Lung (tissue), 12 donors: ENCODE data around the gene ANKLE1. TPM values are rescaled to one million over a fixed set of nuclear protein-coding genes. Genes with fewer than 3 reads are reported as not detected.

Experiments
- ATAC-seq: fragments of 200-7000 bp; cut with Tn5 transposase; one replicate; pipeline ENCODE4 v1.9.1; 2020; ENCODE audit warnings: moderate number of reproducible peaks; ENCODE audit not compliant: insufficient read depth, low FRiP score
- DNase-seq, 3 donors: peaks; one replicate each; pipeline ENCODE4 v3.0.0-alpha.2; 2013 to 2017
- H3K27ac ChIP-seq, 2 donors: one replicate each; pipeline ENCODE4 v1.5.1; 2013; ENCODE audit warnings: mild to moderate bottlenecking in 2 of 2, moderate library complexity in 2 of 2, control low read depth in 1 of 2, inconsistent platforms in 1 of 2, low read depth in 1 of 2, low read length in 1 of 2
- H3K27me3 ChIP-seq, 3 donors: one replicate each; pipeline ENCODE4 v1.5.1; 2013; ENCODE audit warnings: low read length in 2 of 3; ENCODE audit not compliant: control insufficient read depth in 3 of 3, insufficient read depth in 3 of 3
- H3K36me3 ChIP-seq, 4 donors: one replicate each; pipeline ENCODE4 v1.5.1; 2013; ENCODE audit warnings: low read length in 4 of 4, mild to moderate bottlenecking in 1 of 4, moderate library complexity in 1 of 4; ENCODE audit not compliant: control insufficient read depth in 4 of 4, insufficient read depth in 4 of 4
- H3K4me1 ChIP-seq, 5 donors: one replicate each; pipeline ENCODE4 v1.5.1; 2013; ENCODE audit warnings: low read length in 5 of 5, mild to moderate bottlenecking in 2 of 5, moderate library complexity in 1 of 5; ENCODE audit not compliant: control insufficient read depth in 5 of 5, insufficient read depth in 5 of 5
- H3K4me3 ChIP-seq: one replicate; pipeline ENCODE4 v1.5.1; 2013; ENCODE audit warnings: mild to moderate bottlenecking, control low read depth, moderate library complexity
- H3K9ac ChIP-seq, 2 donors: one replicate each; pipeline ENCODE4 v1.5.1; 2013; ENCODE audit warnings: low read length in 2 of 2, control low read depth in 1 of 2; ENCODE audit not compliant: insufficient read depth in 1 of 2
- H3K9me3 ChIP-seq, 4 donors: one replicate each; pipeline ENCODE4 v1.5.1; 2013; ENCODE audit warnings: low read length in 3 of 4, mild to moderate bottlenecking in 1 of 4, moderate library complexity in 1 of 4; ENCODE audit not compliant: control insufficient read depth in 4 of 4, insufficient read depth in 3 of 4
- WGBS, 2 donors: extraction: QIAGEN DNeasy Blood & Tissue Kit; methylation state at CpG; one replicate each; pipeline ENCODE4 v1.1.7; 2013; 5-methylcytosine and 5-hydroxymethylcytosine counted together
- polyA plus RNA-seq, 2 donors: library from polyadenylated mRNA; stranded (reverse); fragments of 200-250 nt; gene quantifications; one replicate each; pipeline ENCODE4 v1.2.1, GENCODE V29; 2013
- total RNA-seq, 2 donors: library from RNA; depleted of rRNA in 1 of 2; stranded (reverse); fragments of >200 nt in 1 of 2; gene quantifications; one replicate each; pipeline ENCODE4 v1.2.1, GENCODE V29; 2014 to 2021
- TF ChIP-seq, protein P1 (sequence below): IDR thresholded peaks from 2 replicates; pipeline ENCODE4 v1.5.1; 2012; ENCODE audit warnings: mild to moderate bottlenecking; ENCODE audit errors: control extremely low read depth, extremely low read depth
- donor health status: control.
- donor health status: control.
- donor health status: Bipolar disorder and iron deficiency.
- donor health status: healthy.
- donor health status: DM: yes; HTN: yes; CAD: no.

The ANKLE1 gene
- total and polyA plus RNA-seq, 4 donors, result 0.43 to 1.6 (median 1.0) TPM

DNA sequence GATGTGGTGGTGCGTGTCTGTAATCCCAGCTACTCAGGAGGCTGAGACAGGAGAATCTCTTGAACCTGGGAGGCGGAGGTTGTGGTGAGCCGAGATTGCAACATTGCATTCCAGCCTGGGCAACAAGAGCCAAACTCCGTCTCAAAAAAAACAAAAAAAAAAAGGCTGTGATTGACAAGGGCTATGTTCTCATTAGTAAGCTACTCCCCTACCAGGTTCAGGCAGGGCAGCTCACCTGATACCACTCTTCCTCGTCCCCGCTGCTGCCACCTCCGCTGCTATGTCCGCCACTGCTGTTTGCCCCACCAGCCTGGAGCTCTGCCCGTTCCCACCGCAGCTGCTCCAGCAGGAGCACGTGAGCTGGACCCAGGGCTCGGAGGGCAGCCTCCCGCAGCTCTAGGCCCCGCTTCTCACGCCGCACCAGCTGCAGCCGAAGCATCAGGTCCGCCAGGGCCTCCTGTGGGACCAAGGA lies 26.5 kb upstream of the ANKLE1 start:
- Histone ChIP-seq H3K4me1 (peaks cover 0 to 4% (median 0%) of the 10 kb centered on the region in 5 donors), H3K4me3 (no peak overlapping the region), H3K27me3 (no peaks in the 10 kb centered on the region), H3K27ac (peak overlapping the region in 1 of 2 donors; percentile 80), H3K9me3 (peaks cover 0 to 5% (median 0%) of the 10 kb centered on the region in 4 donors), H3K36me3 (peaks cover 0 to 9% (median 0%) of the 10 kb centered on the region in 4 donors), H3K9ac (no peak overlapping the region)
- 68 to 76% methylated on average over 18 of the region's 18 CpGs for WGBS, 2 donors
- peak; percentile 40 for ATAC-seq
- DNase-seq, result no peak
- TF ChIP-seq, protein P1, sequence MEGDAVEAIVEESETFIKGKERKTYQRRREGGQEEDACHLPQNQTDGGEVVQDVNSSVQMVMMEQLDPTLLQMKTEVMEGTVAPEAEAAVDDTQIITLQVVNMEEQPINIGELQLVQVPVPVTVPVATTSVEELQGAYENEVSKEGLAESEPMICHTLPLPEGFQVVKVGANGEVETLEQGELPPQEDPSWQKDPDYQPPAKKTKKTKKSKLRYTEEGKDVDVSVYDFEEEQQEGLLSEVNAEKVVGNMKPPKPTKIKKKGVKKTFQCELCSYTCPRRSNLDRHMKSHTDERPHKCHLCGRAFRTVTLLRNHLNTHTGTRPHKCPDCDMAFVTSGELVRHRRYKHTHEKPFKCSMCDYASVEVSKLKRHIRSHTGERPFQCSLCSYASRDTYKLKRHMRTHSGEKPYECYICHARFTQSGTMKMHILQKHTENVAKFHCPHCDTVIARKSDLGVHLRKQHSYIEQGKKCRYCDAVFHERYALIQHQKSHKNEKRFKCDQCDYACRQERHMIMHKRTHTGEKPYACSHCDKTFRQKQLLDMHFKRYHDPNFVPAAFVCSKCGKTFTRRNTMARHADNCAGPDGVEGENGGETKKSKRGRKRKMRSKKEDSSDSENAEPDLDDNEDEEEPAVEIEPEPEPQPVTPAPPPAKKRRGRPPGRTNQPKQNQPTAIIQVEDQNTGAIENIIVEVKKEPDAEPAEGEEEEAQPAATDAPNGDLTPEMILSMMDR, result no peak

DNA sequence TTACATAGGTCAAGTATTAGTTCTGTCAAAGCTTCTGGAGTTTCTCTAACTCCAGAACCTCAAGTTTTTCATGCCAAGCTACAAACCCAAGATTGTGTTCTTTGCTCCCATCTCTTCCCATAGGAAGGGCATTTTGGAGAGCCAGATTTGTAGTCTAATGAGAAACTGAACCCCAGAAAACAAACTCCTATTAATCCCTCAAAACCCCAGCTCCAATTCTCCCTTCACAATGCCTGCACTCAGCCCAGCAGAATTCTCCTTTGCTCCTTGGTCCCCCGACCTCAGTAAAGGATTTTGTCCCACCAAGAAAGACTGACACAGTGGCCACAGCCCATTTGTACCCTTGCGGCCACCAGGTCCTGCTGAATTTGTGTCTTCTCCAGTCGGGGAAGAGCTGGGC lies 25.6 kb upstream of the ANKLE1 start:
- H3K27ac ChIP-seq, result no peak overlapping the region
- H3K27me3 ChIP-seq, result no peaks in the 10 kb centered on the region
- ATAC-seq (no peak), DNase-seq (no peak)
- 86 to 91% methylated on average over 3 of the region's 3 CpGs for WGBS, 2 donors
- H3K4me3 ChIP-seq, result no peak overlapping the region
- H3K9me3 ChIP-seq, result peaks cover 0 to 5% (median 0%) of the 10 kb centered on the region in 4 donors
- TF ChIP-seq, protein P1, result no peak
- H3K4me1 ChIP-seq, result peaks cover 0 to 6% (median 0%) of the 10 kb centered on the region in 5 donors
- H3K36me3 ChIP-seq, result peaks cover 0 to 9% (median 0%) of the 10 kb centered on the region in 4 donors
- H3K9ac ChIP-seq, result no peak overlapping the region

DNA sequence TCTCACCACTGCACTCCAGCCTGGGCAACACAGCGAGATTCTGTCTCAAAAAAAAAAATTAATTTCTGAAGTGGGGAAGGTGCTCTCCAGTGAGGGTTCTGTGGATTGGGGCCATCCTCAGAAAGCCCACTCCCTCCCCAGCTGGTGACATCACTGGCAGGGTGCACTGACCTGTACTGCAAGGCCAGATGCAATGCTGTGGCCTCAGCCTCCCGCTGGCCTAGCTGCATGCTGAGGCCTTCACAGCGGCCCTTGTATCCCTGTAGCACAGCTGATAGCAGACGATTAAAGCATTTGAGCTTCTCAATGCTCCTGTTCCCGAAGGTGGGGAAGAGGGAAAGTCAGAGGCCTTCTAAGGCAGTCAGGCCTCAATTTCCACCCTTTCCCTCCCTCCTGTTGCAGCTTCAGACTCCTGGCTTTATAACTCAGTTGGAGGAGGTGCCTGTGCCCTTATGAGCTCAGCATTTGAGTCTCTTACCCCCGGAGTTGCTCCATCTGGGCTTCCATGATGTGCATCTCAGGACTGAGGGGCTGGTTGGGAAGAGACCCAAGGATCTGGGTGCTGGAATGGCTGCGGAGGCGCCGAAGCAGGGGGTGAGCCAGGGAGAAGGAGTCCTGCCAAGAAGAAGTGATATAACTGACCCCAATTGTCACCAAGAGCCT lies 22.5 kb upstream of the ANKLE1 start:
- Histone ChIP-seq H3K9ac (no peak overlapping the region), H3K27ac (no peak overlapping the region), H3K9me3 (peaks cover 0 to 5% (median 0%) of the 10 kb centered on the region in 4 donors), H3K36me3 (peaks cover 0 to 8% (median 0%) of the 10 kb centered on the region in 4 donors), H3K4me3 (no peak overlapping the region), H3K4me1 (peaks cover 0 to 6% (median 0%) of the 10 kb centered on the region in 5 donors), H3K27me3 (no peaks in the 10 kb centered on the region)
- ATAC-seq, result no peak
- 94 to 95% methylated on average over 9 of the region's 9 CpGs for WGBS, 2 donors
- TF ChIP-seq, protein P1, result no peak
- no peak for DNase-seq
